NT2/D1 (cell line): ENCODE results near the gene TIMM44.

Source experiments
- SUZ12 ChIP-seq: IDR thresholded peaks from 2 replicates; pipeline ENCODE4 v1.6.1; 2011; ENCODE audit not compliant: insufficient read length, insufficient read depth; ENCODE audit errors: extremely low read depth
- YY1 ChIP-seq: IDR thresholded peaks from 2 replicates; pipeline ENCODE4 v1.6.1; 2011; ENCODE audit not compliant: insufficient read length, insufficient read depth
- ZNF274 ChIP-seq: IDR thresholded peaks from 2 replicates; pipeline ENCODE4 v1.6.1; 2011; ENCODE audit warnings: mild to moderate bottlenecking, low read depth, low read length

DNA sequence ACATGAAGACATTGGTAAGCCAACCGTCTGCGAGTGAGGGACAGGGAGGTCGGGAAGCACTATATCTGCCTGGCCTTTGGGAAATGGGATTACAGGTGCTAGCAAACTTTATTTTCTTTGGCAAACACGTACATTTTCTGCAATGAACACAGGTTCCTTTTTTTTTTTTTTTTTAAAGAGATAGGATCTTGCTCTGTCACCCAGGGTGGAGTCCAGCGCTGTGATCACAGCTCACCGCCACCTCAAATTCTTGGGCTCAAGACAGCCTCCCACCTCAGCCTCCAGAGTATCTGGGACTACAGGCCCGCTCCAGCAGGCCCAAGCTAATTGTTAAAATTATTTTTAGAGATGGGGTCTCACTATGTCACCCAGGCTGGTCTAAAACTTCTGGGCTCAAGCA lies 37.7 kb upstream of the TIMM44 start:
- no peak for TF ChIP-seq YY1
- no peak for TF ChIP-seq ZNF274
- TF ChIP-seq SUZ12, result no peak
